Anterior cingulate cortex (tissue), 58 donors: ENCODE results near the gene GALNT11.
"Not testable (repeated sequence)": the region's sequence is repeated elsewhere in the genome, so short reads cannot be mapped to it uniquely, and the experiment has no call there.

ENCODE experiments used
- DNase-seq, 58 donors: peaks; one replicate each; lab custom pipeline; 2025; lab: John Stamatoyannopoulos, UW

The GALNT11 gene

DNA sequence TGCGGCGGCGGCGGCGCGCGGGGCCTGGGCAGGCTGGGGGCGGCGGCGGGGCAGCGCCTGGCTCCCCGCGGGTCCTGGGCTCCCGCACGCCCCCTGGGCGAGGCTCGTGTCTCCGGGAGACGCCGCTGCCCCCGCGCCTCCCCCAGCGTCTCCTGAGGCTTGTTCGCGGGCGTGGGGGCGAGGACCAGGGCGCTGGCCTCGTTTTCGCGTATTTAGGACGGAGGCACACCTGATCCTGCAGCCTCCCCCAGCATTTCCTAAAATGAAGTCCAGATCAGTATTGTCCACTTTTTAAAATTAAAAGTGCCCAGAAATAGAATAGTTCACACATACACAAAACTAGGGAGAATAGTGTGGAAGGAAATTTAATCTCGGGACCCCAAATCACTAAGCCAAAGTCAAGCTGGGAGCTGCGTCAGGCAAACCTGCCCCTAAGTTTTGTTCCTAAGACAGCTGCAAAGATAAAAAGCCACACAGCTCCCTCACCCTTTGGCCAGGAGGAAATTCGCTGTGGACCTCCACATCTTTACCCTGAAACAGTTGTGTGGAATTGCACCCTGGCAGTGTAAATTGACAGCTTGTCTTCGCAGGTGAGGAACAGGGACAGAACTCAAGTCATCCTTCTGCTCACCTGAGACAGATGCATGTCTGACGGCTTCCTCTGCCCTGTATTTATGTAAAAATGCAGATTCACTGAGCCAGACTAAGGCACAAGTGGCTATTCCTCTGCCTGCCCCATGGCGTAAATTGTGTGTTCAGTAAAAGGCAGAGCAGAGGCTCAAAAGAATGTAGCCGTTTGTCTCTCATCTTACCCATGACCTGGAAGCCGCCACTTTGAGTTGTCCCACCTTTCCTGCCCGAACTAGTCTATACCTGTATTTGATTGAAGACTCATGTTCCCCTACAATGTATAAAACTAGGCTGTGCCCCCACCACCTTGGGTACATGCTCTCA is 740 bp downstream of the GALNT11 start:
- peak in 3 of 58 donors; percentile 22 to 54 (median 42) for DNase-seq

DNA sequence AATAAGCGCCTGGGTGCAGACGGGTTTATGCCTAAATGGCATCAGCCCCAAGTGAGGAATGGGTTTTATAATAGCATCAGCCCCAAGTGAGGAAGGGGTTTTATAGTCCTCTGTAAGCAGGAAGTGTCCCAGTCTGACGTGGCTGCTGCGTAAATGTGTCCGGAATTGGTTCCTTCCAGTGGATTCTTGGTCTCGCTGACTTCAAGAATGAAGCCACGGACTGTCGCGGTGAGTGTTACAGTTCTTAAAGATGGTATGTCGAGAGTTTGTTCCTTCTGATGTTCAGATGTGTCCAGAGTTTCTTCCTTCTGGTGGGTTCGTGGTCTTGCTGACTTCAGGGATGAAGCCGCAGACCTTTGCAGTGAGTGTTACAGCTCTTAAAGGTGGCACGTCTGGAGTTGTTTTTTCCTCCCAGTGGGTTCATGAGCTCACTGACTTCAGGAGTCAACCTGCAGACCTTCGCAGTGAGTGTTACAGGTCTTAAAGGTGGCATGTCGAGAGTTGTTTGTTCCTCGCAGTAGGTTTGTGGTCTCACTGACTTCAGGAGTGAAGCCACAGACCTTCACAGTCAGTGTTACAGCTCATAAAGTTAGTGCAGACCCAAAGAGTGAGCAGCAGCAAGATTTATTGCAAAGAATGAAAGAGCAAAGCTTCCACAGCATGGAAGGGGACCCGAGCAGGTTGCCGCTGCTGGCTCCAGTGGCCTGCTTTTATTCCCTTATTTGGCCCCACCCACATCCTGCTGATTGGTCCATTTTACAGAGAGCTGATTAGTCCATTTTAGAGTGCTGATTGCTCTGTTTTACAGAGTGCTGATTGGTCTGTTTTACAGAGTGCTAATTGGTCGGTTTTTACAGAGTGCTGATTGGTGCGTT is 2.3 kb downstream of the GALNT11 start:
- not testable (repeated sequence) for DNase-seq

DNA sequence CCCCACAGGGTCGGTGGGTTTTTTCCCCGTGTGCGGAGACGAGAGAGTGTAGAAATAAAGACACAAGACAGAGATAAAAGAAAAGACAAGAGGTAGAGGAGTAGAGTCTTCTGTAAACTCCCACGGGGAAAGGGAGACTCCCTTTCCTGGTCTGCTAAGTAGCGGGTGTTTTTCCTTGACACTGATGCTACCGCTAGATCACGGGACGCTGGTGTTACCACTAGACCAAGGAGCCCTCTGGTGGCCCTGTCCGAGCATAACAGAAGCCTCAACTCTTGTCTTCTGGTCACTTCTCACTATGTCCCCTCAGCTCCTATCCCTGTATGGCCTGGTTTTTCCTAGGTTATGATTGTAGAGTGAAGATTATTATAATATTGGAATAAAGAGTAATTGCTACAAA is 4.6 kb downstream of the GALNT11 start:
- DNase-seq: peak in 17 of 58 donors; percentile 2 to 47 (median 15)

DNA sequence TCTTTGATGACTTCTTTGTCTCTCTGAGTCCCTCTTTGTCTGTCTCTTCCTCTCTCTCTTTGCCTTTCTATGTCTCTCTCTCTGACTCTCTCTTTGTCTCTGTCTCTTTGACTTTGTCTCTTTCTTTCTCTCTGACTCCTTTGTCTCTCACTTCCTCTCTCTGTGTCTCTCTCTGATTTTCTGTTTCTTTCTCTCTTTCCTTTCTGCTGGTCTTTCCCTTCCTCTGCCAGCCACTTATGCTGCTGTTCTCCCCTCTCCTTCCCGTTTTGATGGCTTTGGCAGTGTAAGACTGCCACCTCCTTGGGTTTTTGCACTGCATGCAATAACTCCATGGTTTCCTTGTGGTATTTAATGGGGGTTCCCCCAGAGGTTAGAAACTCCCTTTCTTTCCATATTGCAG is 5.2 kb downstream of the GALNT11 start:
- DNase-seq: not testable (repeated sequence)

DNA sequence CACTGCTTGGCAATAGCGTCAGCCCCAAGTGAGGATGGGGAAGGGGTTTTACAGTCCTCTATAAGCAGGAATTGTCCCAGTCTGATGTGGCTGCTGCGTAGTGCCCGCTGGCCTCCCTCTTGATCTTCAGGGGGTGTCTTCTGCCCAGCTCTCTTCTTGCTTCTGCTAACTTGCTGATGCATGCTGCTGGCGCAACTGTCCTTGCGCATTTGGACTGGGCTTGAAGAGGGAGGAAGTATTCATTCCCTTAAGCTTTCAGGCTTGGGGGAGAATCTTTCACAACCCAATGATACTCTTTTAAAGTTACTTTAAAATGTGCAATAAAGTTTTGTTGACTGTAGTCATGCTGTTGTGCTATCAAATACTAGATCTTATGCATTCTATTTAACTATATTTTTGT is 10.3 kb downstream of the GALNT11 start:
- no peak for DNase-seq

DNA sequence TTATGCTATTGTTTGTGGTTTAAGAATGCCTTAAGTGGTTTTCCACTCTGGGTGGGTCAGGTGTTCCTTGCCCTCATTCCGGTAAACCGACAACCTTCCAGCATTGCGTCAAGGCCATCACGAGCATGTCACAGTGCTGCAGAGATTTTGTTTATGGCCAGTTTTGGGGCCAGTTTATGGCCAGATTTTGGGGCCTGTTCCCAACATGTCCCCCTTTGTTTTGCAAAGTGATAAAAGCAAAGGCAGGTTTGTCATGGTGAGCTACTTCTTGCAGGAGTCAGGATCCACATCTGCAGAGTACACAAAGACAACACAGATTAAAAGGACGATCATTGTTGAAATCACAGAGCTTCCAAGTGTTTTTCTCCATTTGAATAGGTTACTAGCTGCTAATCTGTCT is 12.9 kb downstream of the GALNT11 start:
- DNase-seq: not testable (repeated sequence)

DNA sequence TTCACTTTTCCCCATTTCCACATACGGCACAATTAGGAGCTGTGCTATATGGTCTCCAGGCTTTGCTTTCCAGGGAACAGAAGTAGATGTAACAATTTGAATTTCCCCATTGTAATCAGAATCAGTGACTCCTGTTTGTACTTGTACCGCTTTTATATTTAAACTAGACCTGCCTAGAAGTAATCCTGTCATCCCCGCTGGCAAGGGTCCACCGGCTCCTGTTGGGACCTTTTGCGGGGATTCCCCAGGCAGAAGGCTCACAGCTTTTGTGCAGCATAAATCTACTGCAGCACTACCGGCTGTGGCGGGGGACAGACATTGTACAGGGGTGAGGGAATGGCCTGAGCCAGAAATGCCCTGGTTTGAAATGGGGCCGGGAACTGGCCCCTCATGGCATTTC is 17.6 kb downstream of the GALNT11 start:
- not testable (repeated sequence) for DNase-seq

DNA sequence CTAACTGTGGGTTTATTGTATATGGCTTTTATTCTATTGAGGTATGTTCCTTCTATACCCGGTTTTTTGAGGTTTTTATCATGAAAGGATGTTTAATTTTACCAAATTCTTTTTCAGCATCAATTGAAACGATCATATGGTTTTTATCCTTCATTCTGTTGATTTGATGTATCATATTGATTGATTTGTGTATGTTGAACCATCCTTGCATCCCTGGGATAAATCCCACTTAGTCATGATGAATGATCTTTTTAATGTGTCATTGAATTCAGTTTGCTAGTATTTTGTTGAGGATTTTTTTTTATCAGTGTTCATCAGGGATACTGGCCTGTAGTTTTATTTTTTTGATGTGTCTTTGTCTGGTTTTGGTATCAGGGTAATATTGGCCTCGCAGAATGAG is 19.4 kb downstream of the GALNT11 start:
- DNase-seq: not testable (repeated sequence)

DNA sequence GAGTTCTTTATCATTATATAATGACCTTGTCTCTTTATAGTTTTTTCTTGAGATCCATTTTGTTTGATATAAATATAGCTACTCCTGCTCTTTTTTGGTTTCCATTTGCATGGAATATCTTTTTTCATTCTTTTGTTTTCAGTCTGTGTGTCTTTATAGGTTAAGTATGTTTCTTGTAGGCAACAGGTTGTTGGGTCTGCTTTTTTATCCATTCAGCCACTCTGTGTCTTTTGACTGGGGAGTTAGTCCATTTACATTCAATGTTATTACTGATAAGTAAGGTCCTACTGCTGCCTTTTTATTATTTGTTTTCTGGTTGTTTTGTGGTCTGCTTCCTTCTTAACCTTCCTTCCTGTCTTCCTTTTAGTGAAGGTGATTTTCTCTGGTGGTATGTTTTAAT is 21.1 kb downstream of the GALNT11 start:
- DNase-seq: no peak

DNA sequence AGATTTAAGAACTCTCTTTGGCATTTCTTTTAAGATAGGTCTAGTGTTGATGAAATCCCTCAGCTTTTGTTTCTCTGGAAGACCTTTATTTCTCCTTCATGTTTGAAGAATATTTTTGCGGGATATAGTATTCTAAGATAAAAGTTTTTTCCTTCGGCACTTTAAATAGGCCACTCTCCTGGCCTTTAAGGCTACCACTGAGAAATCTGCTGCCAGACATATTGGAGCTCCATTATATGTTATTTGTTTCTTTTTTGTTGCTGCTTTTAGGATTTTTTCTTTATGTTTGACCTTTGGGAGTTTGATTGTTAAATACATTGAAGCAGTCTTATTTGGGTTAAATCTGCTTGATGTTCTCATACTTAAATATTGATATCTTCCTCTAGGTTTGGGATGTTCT is 22.6 kb downstream of the GALNT11 start:
- DNase-seq: no peak

DNA sequence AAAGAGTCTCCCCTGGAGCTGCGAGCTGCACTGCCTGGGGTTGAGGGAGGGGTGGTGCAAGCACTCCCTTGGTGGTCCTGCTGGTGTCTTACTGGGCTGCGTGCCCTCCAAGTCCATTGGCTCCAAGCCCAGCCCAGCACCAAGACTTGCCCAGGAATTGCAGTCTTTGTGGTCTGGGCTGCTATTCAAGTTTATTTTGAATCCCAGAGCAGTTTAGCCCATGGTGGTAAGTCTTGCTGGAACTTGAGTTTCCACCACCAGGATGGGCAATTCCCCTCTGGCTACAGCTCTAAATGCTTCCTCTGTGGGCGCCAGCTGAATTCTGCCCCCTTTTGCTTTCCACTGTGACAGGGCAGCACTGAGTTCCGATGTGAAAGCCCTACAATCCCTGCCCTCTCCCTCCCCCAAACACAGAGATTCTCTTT is 25.1 kb downstream of the GALNT11 start:
- peak in 36 of 58 donors; percentile 3 to 78 (median 35) for DNase-seq

DNA sequence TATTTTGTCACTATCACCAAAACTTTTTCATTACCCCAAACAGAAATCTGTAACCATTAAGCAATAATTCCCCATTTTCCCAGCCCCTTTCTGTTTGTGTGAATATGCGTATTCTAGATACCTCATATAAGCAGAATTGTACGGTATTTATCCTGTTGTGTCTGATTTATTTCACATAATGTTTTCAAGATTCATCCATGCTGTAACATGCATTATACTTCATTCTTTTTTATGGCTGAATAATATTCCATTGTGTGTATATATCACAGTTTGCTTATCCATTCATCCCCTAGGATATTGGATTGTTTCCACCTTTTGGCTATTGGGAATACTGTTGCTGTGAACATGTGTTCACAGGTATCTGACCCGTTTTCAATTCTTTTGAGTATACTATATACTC is 26.5 kb downstream of the GALNT11 start:
- DNase-seq: no peak

DNA sequence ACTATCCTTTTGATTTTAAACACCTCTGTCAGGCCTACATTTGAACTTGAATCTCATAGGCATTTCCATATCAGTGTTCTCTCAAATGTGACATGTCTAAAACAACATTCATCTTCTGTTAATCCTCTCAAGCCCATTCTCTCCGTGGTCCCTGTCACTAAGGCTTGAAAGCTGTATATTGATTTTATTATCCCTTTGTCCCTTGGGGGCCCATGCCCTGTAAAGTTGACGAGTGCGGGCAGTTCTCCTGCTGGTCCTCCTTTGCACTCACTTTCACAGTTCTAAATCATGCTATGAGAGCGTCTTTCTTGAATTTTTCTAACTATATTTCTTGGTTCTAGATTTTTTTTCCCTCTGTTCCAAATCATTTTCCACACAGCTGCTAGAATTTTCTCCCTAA is 27.3 kb downstream of the GALNT11 start:
- no peak for DNase-seq

DNA sequence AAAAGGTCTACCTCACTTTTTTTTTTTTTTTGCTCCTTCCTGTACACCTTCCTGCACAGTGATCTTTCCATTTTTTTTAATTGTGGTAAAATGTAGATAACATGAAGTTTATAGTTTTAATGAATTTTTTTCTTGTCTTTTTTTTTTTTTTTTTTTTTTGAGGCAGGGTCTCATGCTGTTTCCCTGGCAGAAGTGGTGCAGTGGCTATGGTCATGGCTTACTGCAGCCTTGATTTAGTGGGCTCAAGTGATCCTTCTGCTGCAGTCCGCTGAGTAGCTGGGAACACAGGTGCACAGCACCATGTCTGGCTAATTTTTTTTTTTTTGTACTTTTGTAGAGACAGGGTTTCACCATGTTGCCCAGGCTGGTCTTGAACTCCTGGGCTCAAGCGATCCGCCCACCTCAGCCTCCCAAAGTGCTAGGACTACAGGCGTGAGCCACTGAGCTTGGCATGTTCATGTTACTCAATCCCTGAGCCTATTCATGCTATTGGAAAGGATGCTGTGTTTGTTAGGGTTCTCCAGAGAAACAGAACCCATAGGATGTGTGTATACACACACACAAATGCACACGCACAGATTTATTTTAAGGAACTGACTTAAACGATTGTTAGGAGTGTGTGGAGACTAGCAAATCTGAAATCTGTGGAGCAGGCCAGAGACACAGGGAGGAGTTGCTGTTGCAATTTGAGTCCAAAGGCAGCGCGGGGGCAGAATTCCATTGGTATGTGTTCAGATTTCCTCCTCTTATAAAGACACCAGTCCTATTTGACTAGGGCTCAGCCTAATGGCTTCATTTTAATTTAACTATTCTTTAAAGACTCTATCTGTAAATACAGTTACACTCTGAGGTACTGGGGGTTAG is 29.1 kb downstream of the GALNT11 start:
- DNase-seq: peak in 4 of 58 donors; percentile 9 to 29 (median 15)

DNA sequence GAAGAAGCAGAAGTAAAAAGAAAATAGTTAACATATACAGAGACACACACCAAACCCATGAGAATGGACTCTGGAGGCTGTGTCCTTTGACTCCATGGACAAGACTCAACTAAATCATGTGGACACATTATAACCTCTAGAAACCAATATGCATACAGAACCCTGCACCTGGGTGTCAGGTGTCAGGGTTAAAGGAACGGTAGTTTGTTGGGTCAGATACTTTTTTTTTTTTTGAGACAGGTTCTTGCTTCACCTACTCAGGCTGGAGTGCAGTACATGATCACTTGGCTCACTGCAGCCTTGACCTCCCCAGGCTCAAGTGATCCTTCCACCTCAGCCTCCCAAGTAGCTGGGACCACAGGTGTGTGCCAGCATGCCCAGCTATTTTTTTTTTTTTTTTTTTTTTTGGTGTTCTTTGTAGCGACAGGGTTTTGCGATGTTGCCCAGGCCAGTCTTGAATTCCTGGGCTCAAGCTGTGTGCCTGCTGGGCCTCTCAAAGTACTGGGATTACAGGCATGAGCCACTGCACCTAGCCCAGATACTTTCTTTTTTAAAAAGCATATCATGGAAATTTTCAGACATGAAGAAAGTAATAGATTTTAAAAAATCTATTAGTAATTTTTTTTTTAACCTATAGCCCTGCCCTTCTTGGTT is 31.3 kb downstream of the GALNT11 start:
- no peak for DNase-seq

DNA sequence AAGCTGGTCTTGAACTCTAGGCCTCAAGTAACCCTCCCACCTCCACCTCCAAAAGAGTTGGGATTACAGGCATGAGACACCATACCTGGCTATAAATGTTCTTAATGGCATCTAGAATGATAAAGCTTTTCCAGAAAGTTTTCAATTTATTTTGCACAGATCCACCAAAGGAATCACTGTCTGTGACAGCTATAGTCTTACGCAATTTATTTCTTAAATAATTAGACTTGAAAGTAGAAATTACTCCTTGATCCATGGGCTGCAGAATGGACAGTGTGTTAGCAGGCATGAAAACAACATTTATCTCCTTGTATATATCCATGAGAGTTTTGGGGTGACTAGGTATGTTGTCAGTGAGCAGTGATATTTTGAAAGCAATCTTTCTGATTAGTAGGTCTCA is 33.8 kb downstream of the GALNT11 start:
- no peak for DNase-seq

DNA sequence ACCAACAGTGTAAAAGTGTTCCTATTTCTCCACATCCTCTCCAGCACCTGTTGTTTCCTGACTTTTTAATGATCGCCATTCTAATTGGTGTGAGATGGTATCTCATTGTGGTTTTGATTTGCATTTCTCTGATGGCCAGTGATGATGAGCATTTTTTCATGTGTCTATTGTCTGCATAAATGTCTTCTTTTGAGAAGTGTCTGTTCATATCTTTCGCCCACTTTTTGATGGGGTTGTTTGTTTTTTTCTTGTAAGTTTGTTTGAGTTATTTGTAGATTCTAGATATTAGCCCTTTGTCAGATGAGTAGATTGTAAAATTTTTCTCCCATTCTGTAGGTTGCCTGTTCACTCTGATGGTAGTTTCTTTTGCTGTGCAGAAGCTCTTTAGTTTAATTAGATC is 35.6 kb downstream of the GALNT11 start:
- DNase-seq: not testable (repeated sequence)

DNA sequence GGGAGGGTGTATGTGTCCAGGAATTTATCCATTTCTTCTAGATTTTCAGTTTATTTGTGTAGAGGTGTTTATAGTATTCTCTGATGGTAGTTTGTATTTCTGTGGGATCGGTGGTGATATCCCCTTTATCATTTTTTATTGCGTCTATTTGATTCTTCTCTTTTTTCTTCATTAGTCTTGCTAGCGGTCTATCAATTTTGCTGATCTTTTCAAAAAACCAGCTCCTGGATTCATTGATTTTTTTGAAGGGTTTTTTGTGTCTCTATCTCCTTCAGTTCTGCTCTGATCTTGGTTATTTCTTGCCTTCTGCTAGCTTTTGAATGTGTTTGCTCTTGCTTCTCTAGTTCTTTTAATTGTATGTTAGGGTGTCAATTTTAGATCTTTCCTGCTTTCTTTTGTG is 37.7 kb downstream of the GALNT11 start:
- not testable (repeated sequence) for DNase-seq

DNA sequence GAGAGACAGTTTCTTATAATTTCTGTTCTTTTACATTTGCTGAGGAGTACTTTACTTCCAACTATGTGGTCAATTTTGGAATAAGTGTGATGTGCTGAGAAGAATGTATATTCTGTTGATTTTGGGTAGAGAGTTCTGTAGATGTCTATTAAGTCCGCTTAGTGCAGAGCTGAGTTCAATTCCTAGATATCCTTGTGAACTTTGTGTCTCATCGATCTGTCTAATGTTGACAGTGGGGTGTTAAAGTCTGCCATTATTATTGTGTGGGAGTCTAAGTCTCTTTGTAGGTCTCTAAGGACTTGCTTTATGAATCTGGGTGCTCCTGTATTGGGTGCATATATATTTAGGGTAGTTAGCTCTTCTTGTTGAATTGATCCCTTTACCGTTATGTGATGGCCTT is 38.3 kb downstream of the GALNT11 start:
- not testable (repeated sequence) for DNase-seq
